DOHH2 (cell line): Measurements from ENCODE around the gene IL22RA1.

Source experiments
- EZH2phosphoT487 ChIP-seq: fragments of 200-600 bp; sonication (generic); IDR thresholded peaks from 2 replicates; pipeline ENCODE4 v1.6.1; 2017; ENCODE audit warnings: borderline replicate concordance, mild to moderate bottlenecking, antibody characterized with exemption, low read length, moderate library complexity, mixed read lengths
- TF ChIP-seq, protein P1 (sequence below): fragments of 200-600 bp; sonication (generic); IDR thresholded peaks from one replicate; pipeline ENCODE4 v1.5.1; 2014; ENCODE audit warnings: antibody characterized with exemption, mild to moderate bottlenecking, low read depth, low read length; ENCODE audit not compliant: poor library complexity, severe bottlenecking

DNA sequence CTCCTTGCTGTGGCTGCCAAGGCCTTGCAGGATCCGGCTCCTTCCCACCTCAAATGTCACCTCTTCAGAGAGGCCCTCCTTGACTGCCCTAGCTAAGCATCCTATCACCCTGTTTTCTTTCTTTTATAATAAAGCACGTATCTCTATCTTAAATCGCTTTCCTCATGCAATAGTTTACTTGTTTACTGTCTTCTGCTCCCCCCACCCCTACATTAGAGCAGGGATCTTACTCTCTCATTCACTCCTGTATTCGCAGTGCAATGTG is 67.4 kb downstream of the IL22RA1 start:
- TF ChIP-seq, protein P1, sequence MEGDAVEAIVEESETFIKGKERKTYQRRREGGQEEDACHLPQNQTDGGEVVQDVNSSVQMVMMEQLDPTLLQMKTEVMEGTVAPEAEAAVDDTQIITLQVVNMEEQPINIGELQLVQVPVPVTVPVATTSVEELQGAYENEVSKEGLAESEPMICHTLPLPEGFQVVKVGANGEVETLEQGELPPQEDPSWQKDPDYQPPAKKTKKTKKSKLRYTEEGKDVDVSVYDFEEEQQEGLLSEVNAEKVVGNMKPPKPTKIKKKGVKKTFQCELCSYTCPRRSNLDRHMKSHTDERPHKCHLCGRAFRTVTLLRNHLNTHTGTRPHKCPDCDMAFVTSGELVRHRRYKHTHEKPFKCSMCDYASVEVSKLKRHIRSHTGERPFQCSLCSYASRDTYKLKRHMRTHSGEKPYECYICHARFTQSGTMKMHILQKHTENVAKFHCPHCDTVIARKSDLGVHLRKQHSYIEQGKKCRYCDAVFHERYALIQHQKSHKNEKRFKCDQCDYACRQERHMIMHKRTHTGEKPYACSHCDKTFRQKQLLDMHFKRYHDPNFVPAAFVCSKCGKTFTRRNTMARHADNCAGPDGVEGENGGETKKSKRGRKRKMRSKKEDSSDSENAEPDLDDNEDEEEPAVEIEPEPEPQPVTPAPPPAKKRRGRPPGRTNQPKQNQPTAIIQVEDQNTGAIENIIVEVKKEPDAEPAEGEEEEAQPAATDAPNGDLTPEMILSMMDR = no peak
- TF ChIP-seq EZH2phosphoT487 = no peak
